ENCODE results near the gene SLC6A9.

Gene SLC6A9

DNA sequence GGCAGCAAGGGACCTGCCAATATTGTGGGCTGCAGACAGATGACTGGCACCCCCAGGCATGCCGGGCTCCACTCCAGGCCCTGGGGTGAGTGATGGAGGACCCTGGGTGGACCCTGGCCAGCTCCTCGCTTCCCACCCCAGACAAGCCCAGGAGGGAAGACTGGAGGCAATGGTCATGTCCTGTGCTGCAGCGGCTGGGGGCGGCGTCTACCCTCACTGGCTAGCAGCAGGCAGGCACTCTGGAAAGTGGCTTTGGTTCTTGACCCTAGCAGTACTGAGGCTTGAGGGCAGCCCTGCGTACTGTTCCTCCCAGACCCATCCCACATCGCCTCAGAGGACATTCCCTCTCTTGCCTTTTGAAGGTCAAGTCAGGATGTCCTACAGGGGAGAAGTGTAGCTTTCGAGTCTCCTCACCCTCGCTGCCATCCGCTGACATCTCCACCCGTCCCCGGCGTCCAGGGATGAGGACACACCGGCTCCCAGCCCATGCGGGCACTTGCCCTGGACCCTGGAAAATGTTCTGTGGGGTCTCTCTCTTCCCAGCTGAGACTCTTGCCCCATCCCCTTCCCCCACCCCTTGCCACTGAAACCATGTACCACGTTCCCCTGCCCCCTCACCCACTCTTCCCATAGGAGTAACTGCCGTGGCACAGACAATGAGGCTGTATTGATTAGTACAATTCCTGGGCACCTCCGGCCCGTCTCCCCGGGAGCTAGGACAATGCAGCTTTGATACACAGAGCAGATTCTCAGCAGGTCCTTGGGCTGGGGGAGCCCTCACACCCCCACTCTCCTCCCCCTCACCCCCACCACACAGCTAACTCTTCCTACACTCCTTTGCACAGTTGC lies 15.0 kb downstream of the SLC6A9 start:
- TF ChIP-seq, protein P1, sequence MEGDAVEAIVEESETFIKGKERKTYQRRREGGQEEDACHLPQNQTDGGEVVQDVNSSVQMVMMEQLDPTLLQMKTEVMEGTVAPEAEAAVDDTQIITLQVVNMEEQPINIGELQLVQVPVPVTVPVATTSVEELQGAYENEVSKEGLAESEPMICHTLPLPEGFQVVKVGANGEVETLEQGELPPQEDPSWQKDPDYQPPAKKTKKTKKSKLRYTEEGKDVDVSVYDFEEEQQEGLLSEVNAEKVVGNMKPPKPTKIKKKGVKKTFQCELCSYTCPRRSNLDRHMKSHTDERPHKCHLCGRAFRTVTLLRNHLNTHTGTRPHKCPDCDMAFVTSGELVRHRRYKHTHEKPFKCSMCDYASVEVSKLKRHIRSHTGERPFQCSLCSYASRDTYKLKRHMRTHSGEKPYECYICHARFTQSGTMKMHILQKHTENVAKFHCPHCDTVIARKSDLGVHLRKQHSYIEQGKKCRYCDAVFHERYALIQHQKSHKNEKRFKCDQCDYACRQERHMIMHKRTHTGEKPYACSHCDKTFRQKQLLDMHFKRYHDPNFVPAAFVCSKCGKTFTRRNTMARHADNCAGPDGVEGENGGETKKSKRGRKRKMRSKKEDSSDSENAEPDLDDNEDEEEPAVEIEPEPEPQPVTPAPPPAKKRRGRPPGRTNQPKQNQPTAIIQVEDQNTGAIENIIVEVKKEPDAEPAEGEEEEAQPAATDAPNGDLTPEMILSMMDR (IDR thresholded peaks at IDR 0.05; ENCODE audit: insufficient read depth, low read depth, low read length, missing control alignments) = no peak
- H3K4me3 ChIP-seq (ENCODE audit: low read depth, low read length) = no peak overlapping the region
- no peak for DNase-seq (ENCODE audit: low read depth)

DNA sequence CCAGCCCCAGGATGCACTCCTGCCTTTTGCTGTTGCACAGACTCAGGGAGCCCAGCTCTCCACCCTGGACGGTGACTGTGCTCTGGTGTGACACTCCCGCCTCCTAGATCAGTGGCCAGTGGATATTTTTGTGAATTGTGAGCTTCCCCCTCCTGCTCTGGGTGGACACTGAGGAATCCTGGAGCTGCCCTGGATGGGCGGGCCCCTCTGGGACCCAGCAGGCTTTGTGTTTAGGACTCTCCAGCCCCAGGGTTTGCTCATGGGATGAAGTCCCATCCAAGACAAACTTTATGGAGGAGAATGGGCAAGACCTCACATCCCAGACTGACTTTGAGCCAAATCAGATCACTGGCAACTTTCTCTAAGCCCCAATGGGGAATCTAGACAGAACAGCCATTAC lies 16.1 kb downstream of the SLC6A9 start:
- H3K4me3 ChIP-seq (ENCODE audit: low read depth, low read length) = no peak overlapping the region
- DNase-seq (ENCODE audit: low read depth) = no peak
- TF ChIP-seq, protein P1 (IDR thresholded peaks at IDR 0.05; ENCODE audit: insufficient read depth, low read depth, low read length, missing control alignments) = no peak

DNA sequence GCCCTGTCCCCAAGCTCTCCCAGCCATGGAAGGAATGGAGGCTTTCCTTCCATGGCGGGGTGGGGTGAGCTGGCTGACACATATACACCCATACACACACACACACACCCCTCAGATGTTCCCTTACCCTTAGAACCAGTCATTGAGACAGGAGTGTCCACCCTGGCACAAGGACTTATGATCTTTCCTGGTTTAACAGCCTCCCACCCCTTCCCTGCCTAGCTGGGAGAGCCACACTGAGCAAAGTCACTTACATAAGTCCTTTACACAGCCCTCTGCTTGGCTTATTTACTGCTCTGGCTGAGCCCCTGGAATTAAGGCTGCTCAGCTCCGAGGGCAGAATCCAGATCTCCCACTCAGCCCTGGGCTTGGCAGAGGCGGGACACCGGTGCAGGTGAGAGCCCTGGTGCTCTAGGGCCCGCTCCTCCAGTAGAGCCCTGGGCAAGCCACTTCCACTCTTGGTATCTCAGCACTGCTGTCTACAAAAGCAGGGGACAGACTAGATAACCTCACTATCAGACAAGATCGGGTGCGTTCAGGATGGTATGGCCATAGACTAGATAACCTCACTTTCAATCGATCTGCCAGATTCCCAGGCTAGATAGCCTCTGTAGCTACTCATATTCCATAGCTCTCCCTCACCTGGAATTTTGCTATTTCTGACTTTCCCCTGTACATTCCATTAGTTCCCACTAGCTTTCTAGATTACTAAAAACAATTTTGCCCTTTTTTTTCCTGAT lies 16.7 kb downstream of the SLC6A9 start:
- TF ChIP-seq, protein P1 (IDR thresholded peaks at IDR 0.05; ENCODE audit: insufficient read depth, low read depth, low read length, missing control alignments) = no peak
- no peak for DNase-seq (ENCODE audit: low read depth)
- no peak overlapping the region for H3K4me3 ChIP-seq (ENCODE audit: low read depth, low read length)

DNA sequence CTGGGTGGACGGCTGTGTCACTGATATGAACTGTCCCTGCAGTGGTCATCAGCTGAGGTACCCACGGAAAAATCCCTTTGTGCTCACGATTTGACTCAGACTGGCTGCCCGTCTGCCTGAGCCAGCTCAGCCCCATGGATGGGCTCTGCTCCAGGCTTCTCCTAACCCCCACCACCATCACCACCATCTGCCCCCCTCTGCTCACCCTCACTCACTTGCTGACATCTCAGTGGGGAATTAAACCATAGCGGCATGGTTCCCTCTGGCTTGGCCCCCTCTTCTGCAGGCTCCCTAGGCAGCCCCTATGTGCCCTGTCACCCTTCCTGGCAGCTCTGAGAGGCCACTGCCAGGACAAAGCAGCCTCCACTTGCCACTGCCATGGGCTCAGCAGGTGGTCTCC lies 17.3 kb downstream of the SLC6A9 start:
- TF ChIP-seq, protein P1 (IDR thresholded peaks at IDR 0.05; ENCODE audit: insufficient read depth, low read depth, low read length, missing control alignments) = no peak
- H3K4me3 ChIP-seq (ENCODE audit: low read depth, low read length) = no peak overlapping the region
- no peak for DNase-seq (ENCODE audit: low read depth)

DNA sequence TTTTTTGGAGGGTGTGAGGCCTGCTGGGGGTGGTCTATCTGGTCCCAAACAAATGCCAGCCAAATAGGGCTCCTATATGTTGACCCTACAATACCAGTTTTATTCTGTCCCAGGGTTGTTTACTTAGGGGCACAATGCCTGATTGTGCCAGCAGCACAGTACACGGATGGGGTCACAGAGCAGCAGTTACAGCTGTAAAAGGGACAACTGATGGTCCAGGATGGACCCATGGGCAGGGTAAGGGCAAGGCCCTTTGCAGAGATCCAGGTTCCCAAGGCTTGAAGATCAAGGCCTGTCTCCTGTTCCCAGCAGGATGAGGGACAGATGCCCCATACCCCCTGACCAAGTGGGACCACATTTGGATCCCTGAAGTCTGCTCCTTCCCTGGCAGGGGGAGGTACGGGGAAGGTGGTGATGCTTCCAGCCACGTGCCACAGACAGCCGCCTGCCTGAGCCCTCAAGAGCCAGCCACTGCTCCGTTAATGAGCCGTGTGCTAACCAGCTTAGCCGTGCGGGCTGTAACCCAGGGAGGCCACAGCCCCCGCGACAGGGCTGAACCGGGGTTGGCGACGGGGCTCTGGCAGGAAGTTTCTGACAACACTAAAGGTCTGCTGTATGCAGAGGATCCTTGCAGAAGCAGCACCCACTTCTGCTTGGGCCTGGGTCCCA lies 18.2 kb downstream of the SLC6A9 start:
- no peak overlapping the region for H3K4me3 ChIP-seq (ENCODE audit: low read depth, low read length)
- no peak for DNase-seq (ENCODE audit: low read depth)
- TF ChIP-seq, protein P1 (IDR thresholded peaks at IDR 0.05; ENCODE audit: insufficient read depth, low read depth, low read length, missing control alignments) = no peak

DNA sequence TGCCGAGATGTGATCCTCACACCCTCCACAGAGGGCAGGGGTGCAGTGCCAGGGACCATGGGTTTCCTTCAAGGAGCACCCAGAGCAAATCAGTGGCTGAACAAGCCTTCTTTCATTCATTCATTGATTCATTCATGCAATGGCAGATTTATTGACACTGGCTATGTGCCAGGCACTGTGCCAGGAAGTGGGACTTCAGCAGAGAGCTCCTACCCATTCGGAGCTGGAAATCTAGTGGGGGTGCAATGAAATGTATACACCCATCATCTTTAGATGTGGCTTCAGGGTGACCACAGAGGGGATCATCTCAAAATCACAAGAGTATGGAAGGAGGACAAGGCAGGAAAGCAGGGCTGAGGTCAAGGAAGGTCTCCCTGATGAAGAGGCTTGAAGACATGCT lies 18.9 kb downstream of the SLC6A9 start:
- TF ChIP-seq, protein P1 (IDR thresholded peaks at IDR 0.05; ENCODE audit: insufficient read depth, low read depth, low read length, missing control alignments) = no peak
- DNase-seq (ENCODE audit: low read depth) = no peak

More for the DNA sequence above, 18.9 kb downstream of the SLC6A9 start:
- H3K4me3 ChIP-seq (ENCODE audit: low read depth, low read length) = no peak overlapping the region
